Measurements from ENCODE around the gene VCAN. TPM values are rescaled to one million over a fixed set of nuclear protein-coding genes. Genes with fewer than 3 reads are reported as not detected.

Gene VCAN
- total and polyA plus RNA-seq, 2 of the 8 experiments (the other 6 are each of a cell fraction or from before 2014, with no cell fraction given) = 146 to 404 TPM

- no peak overlapping the region for H4K91ac ChIP-seq (replicated peaks; ENCODE audit: insufficient read length, low read length)
- ChIA-PET CTCF (ENCODE audit: partially characterized antibody) (no interaction called here), POLR2A (ENCODE audit: partially characterized antibody) (no interaction called here)
- H4K8ac ChIP-seq (ENCODE audit: extremely low read depth, insufficient read depth, low read length) = no peak overlapping the region
- no peak overlapping the region for H3K56ac ChIP-seq (replicated peaks; ENCODE audit: insufficient read length, low read depth, low read length)
- H3K79me1 ChIP-seq (ENCODE audit: low read depth, low read length) = no peaks in the 10 kb centered on the region; the same call in 1 of the 2 replicates
- no peak overlapping the region for H2BK5ac ChIP-seq (ENCODE audit: low read depth, low read length)
- no peak overlapping the region for H3K9ac ChIP-seq (replicated peaks in 1 of 4; ENCODE audit: extremely low read depth in 1 of 4, low read depth in 3 of 4, low read length in 3 of 4)
- no peak overlapping the region for H3K14ac ChIP-seq (ENCODE audit: insufficient read length)
- H3K27ac ChIP-seq (ENCODE audit: low read depth, low read length) = no peak overlapping the region
- DNase-seq (ENCODE audit: low read depth in 1 of 2, low spot score in 2 of 2) = no peak
- H3K18ac ChIP-seq (ENCODE audit: extremely low read depth, low read length) = no peak overlapping the region
- no peak for TF ChIP-seq PHF8 (conservative IDR thresholded peaks at IDR 0.05; ENCODE audit: low read depth, low read length)
- TF ChIP-seq SP2 (IDR thresholded peaks at IDR 0.05; ENCODE audit: low read length) = no peak
- TF ChIP-seq CHD2 (IDR thresholded peaks at IDR 0.05; ENCODE audit: low read length) = no peak
- no peak for TF ChIP-seq BCL11A (IDR thresholded peaks at IDR 0.05; ENCODE audit: low read depth in 2 of 2, low read length in 2 of 2)
- no peak for TF ChIP-seq POLR2A (IDR thresholded peaks at IDR 0.05; ENCODE audit: control extremely low read depth in 1 of 2, low read depth in 2 of 2, low read length in 2 of 2)
- no peak for TF ChIP-seq TBP (IDR thresholded peaks at IDR 0.05; ENCODE audit: low read depth, low read length)
- no peak for TF ChIP-seq GTF2F1 (IDR thresholded peaks at IDR 0.05; ENCODE audit: borderline replicate concordance, low read depth, low read length)
- H2BK15ac ChIP-seq (ENCODE audit: low read length) = no peak overlapping the region
- FAIRE-seq = no peak
- peaks cover 2% of the 10 kb centered on the region in 2 experiments for H4K20me1 ChIP-seq (replicated peaks in 1 of 2; ENCODE audit: control insufficient read depth in 1 of 2, insufficient read depth in 2 of 2, low read length in 2 of 2)
- no peak overlapping the region for H2BK120ac ChIP-seq (replicated peaks; ENCODE audit: low read depth, low read length)
- H3K4me2 ChIP-seq (ENCODE audit: insufficient read depth in 1 of 2, low read depth in 2 of 2, low read length in 2 of 2) = no peak overlapping the region
- no peak overlapping the region for H3K4ac ChIP-seq (replicated peaks; ENCODE audit: insufficient read length, low read depth, low read length)
- H3K9me3 ChIP-seq (ENCODE audit: insufficient read depth in 2 of 2, low read depth in 1 of 2, low read length in 1 of 2) = peaks cover 2 to 4% of the 10 kb centered on the region in 2 experiments; a peak in 2 of 4 replicates
- peaks cover 3 to 67% (median 34%) of the 10 kb centered on the region in 4 experiments; a peak in 7 of 8 replicates for H3K36me3 ChIP-seq (ENCODE audit: control insufficient read depth in 2 of 4, insufficient read depth in 4 of 4, low read length in 3 of 4)
- no peak overlapping the region for H2BK12ac ChIP-seq (ENCODE audit: low read depth, low read length)
- H2BK20ac ChIP-seq (ENCODE audit: low read length) = no peak overlapping the region
- no peak overlapping the region for H4K5ac ChIP-seq (ENCODE audit: insufficient read length, low read depth, low read length)
- no peak overlapping the region for H2AK5ac ChIP-seq (ENCODE audit: low read depth, low read length)
- H2AFZ ChIP-seq (ENCODE audit: low read length) = no peak overlapping the region
- H3K79me2 ChIP-seq (ENCODE audit: control insufficient read depth in 1 of 2, insufficient read depth in 2 of 2, low read length in 2 of 2) = peaks cover 0 to 13% of the 10 kb centered on the region in 2 experiments; a peak in 2 of 4 replicates
- H3K4me3 ChIP-seq (ENCODE audit: extremely low read depth in 1 of 4, insufficient read depth in 2 of 4, low read depth in 3 of 4, low read length in 4 of 4) = no peak overlapping the region
- H3K23ac ChIP-seq (ENCODE audit: insufficient read length) = no peak overlapping the region
- WGBS, 2 experiments (ENCODE audit: extremely low coverage in 1 of 2, insufficient coverage in 1 of 2, insufficient read length in 1 of 2, insufficient replicate concordance in 2 of 2, low coverage in 1 of 2, low lambda C conversion rate in 2 of 2, missing lambda C conversion rate in 1 of 2) = 91% methylated on average over 1 of the region's 1 CpG; no CpG with 5 or more reads in 1 of the 2 experiments
- no peaks in the 10 kb centered on the region for H3K23me2 ChIP-seq (ENCODE audit: low read depth, low read length)
- no peaks in the 10 kb centered on the region for H3K27me3 ChIP-seq (replicated peaks in 1 of 4; ENCODE audit: control insufficient read depth in 3 of 4, extremely low read depth in 1 of 4, insufficient read depth in 3 of 4, low read length in 3 of 4)
- no peaks in the 10 kb centered on the region for H3K4me1 ChIP-seq (replicated peaks in 1 of 4; ENCODE audit: control insufficient read depth in 3 of 4, insufficient read depth in 4 of 4, low read length in 3 of 4)
Measured at GRCh38 chr5:83542839-83543238, 71.3 kb downstream of the VCAN start.

Measured in H1 (cell line).